Stimulated activated CD8-positive, alpha-beta memory T cell treated with anti-CD3 and anti-CD28 coated beads, Interleukin-7, amount 100 ng/mL, for 24 hours (primary cell): ENCODE data around the gene TTF2.
A peak's percentile ranks its signal among the peaks of the same experiment; 100 is the strongest.
"Not testable (repeated sequence)": the region's sequence is repeated elsewhere in the genome, so short reads cannot be mapped to it uniquely, and the experiment has no call there.

Experiments used
- DNase-seq: peaks from one replicate; pipeline ENCODE4 v3.0.0-alpha.2; 2020; ENCODE audit warnings: low read depth

Gene TTF2

GRCh38 chr1:117121589-117122329 is 61.6 kb downstream of the TTF2 start, which contains the start of gene TRIM45:
Gene TRIM45 (minus strand): TSS chr1:117121749. CDS start chr1:117121201, 548 bp downstream.
- peak; percentile 61 for DNase-seq

- no peak for DNase-seq
Measured at GRCh38 chr1:117122330-117123025, 62.4 kb downstream of the TTF2 start.

- no peak for DNase-seq
Measured at GRCh38 chr1:117123274-117123673, 63.1 kb downstream of the TTF2 start.

GRCh38 chr1:117124661-117125060 is 64.5 kb downstream of the TTF2 start:
- DNase-seq: no peak

- DNase-seq: no peak
Measured at GRCh38 chr1:117127795-117128194, 67.7 kb downstream of the TTF2 start.

GRCh38 chr1:117128323-117129079 is 68.4 kb downstream of the TTF2 start:
- DNase-seq: no peak

GRCh38 chr1:117130526-117130925 is 70.4 kb downstream of the TTF2 start:
- no peak for DNase-seq

GRCh38 chr1:117135329-117135728 is 75.2 kb downstream of the TTF2 start:
- DNase-seq: no peak

- no peak for DNase-seq
Measured at GRCh38 chr1:117136749-117137148, 76.6 kb downstream of the TTF2 start.

- no peak for DNase-seq
Measured at GRCh38 chr1:117137281-117137855, 77.2 kb downstream of the TTF2 start.

- no peak for DNase-seq
Measured at GRCh38 chr1:117138106-117138505, 78.0 kb downstream of the TTF2 start.

- DNase-seq: no peak
Measured at GRCh38 chr1:117138561-117138960, 78.4 kb downstream of the TTF2 start.

GRCh38 chr1:117142200-117142599 is 82.1 kb downstream of the TTF2 start:
- no peak for DNase-seq

GRCh38 chr1:117143172-117143571 is 83.0 kb downstream of the TTF2 start:
- DNase-seq: no peak

- DNase-seq: no peak
Measured at GRCh38 chr1:117143871-117144270, 83.7 kb downstream of the TTF2 start.

GRCh38 chr1:117146072-117146471 is 85.9 kb downstream of the TTF2 start:
- DNase-seq: no peak

GRCh38 chr1:117146575-117147340 is 86.6 kb downstream of the TTF2 start:
- no peak for DNase-seq

GRCh38 chr1:117147341-117147831 is 87.3 kb downstream of the TTF2 start:
- DNase-seq: no peak

- DNase-seq: no peak
Measured at GRCh38 chr1:117147856-117148588, 87.9 kb downstream of the TTF2 start.

- DNase-seq: no peak
Measured at GRCh38 chr1:117150316-117150715, 90.2 kb downstream of the TTF2 start.

GRCh38 chr1:117151305-117151704 is 91.2 kb downstream of the TTF2 start:
- not testable (repeated sequence) for DNase-seq
